ENCODE data around the gene TMEM88. TPM values are rescaled to one million over a fixed set of nuclear protein-coding genes. Genes with fewer than 3 reads are reported as not detected.

Gene TMEM88
- total and polyA plus RNA-seq, 11 donors, result 16.7 to 130 (median 27.8) TPM

DNA sequence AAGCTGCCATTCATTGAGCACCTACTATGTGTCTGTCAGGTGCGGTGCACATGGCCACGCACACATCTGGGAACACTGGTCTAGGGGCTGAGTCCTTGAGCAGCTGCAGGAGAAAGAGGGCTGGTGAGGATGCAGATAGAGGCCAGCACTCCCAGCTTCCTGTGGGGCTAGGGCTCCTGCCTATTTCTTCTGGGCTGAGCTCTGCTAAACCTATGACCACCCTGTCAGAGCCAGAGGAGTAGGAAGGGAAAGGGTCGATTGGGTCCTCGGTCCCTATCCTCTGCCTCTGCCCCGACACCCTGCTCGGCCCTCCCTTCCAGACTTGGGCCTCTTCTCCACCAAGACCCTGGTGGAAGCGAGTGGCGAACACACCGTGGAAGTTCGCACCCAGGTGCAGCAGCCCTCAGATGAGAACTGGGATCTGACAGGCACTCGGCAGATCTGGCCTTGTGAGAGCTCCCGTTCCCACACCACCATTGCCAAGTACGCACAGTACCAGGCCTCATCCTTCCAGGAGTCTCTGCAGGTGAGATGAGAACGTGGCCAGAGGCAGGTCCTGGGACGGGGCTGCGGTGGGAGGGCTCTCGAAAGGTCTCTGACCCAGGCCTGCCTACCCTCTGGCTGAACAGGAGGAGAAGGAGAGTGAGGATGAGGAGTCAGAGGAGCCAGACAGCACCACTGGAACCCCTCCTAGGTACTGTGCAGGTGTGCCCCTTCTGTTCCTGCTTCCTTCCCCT lies 4.0 kb upstream of the TMEM88 start:
- H3K27ac ChIP-seq, result peak overlapping the region in 2 of 12 donors; percentile 30 to 42

DNA sequence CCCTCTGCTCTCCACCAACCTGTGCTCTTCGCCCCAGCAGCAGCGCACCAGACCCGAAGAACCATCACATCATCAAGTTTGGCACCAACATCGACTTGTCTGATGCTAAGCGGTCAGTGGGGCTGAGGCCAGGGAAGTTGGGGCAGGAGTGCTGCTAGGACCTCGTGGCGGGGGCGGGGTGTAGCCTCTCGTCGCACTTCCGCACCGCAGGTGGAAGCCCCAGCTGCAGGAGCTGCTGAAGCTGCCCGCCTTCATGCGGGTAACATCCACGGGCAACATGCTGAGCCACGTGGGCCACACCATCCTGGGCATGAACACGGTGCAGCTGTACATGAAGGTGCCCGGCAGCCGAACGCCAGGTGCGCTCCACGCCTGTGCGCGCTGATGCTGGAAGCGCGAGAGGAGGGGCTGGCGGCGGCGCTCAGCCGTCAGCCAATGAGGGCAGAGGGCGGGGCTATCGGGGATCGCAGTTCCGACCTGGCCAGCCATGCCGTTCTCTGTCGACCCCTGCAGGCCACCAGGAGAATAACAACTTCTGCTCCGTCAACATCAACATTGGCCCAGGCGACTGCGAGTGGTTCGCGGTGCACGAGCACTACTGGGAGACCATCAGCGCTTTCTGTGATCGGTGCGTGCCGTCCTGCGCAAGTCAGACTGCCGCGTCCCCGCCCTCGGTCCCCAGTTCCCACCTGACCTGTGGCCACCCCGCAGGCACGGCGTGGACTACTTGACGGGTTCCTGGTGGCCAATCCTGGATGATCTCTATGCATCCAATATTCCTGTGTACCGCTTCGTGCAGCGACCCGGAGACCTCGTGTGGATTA lies 3.2 kb upstream of the TMEM88 start:
- peak overlapping the region in 8 of 12 donors; percentile 18 to 91 (median 37) for H3K27ac ChIP-seq
- H3K9me3 ChIP-seq, result no peaks in the 10 kb centered on the region
- DNase-seq (peak; percentile 92 to 95 (median 93)), ATAC-seq (peak; percentile 57 to 78 (median 72))
- intact Hi-C loops (cut with DNase I), result loop anchor here (1.0 to 10.0 kb wide), 9 partner anchors 17 to 303 kb away; partner anchors contain the start of genes KDM6B (in 4 of the 10) and PER1 (in 1 of the 10)
- peak in 1 of 2 donors; percentile 21 for TF ChIP-seq POLR2A (IDR thresholded peaks at IDR 0.05)
- TF ChIP-seq, protein P1, sequence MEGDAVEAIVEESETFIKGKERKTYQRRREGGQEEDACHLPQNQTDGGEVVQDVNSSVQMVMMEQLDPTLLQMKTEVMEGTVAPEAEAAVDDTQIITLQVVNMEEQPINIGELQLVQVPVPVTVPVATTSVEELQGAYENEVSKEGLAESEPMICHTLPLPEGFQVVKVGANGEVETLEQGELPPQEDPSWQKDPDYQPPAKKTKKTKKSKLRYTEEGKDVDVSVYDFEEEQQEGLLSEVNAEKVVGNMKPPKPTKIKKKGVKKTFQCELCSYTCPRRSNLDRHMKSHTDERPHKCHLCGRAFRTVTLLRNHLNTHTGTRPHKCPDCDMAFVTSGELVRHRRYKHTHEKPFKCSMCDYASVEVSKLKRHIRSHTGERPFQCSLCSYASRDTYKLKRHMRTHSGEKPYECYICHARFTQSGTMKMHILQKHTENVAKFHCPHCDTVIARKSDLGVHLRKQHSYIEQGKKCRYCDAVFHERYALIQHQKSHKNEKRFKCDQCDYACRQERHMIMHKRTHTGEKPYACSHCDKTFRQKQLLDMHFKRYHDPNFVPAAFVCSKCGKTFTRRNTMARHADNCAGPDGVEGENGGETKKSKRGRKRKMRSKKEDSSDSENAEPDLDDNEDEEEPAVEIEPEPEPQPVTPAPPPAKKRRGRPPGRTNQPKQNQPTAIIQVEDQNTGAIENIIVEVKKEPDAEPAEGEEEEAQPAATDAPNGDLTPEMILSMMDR (IDR thresholded peaks at IDR 0.05), result peak; percentile 97 to 99 (median 99)
- H3K4me1 ChIP-seq, result peaks cover 0 to 40% (median 24%) of the 10 kb centered on the region in 12 donors
- peak overlapping the region in 4 of 12 donors; percentile 16 to 42 (median 22) for H3K4me3 ChIP-seq
- H3K36me3 ChIP-seq, result peaks cover 3 to 73% (median 65%) of the 10 kb centered on the region in 9 donors
- no peaks in the 10 kb centered on the region for H3K27me3 ChIP-seq
- 20 to 31% (median 22%) methylated on average over 24 to 60 of the region's 60 CpGs for WGBS, 4 donors

More for the DNA sequence above, 4.0 kb upstream of the TMEM88 start:
- no peak for DNase-seq
- Histone ChIP-seq H3K4me3 (no peak overlapping the region), H3K27me3 (no peaks in the 10 kb centered on the region), H3K4me1 (peaks cover under 1 to 36% (median 19%) of the 10 kb centered on the region in 12 donors), H3K9me3 (no peaks in the 10 kb centered on the region), H3K36me3 (peaks cover 3 to 80% (median 72%) of the 10 kb centered on the region in 9 donors)
- 85 to 91% (median 88%) methylated on average over 16 to 17 of the region's 17 CpGs for WGBS, 4 donors
- TF ChIP-seq POLR2A (IDR thresholded peaks at IDR 0.05), result no peak
- no peak for ATAC-seq
- intact Hi-C loops (cut with DNase I), result loop anchor here (1.0 to 10.0 kb wide), 7 partner anchors 16 to 304 kb away; partner anchors contain the start of genes KDM6B (in 3 of the 10) and PER1 (in 1 of the 10)

DNA sequence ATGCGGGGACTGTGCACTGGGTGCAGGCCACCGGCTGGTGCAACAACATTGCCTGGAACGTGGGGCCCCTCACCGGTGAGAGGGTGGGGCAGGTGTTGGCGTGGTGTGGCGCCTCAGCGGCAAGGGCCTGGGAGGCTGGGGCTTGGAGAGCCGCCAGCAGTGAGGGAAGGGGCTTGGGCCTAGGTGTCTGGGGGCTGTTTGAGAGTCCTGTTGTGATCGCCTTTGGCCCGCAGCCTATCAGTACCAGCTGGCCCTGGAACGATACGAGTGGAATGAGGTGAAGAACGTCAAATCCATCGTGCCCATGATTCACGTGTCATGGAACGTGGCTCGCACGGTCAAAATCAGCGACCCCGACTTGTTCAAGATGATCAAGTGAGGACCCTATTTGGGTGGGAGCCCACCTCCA lies 2.6 kb upstream of the TMEM88 start:
- Histone ChIP-seq H3K9me3 (no peaks in the 10 kb centered on the region), H3K27ac (peak overlapping the region in 8 of 12 donors; percentile 17 to 91 (median 37)), H3K4me3 (peak overlapping the region in 2 of 12 donors; percentile 16 to 19), H3K4me1 (peaks cover 0 to 43% (median 26%) of the 10 kb centered on the region in 12 donors), H3K27me3 (no peaks in the 10 kb centered on the region), H3K36me3 (peaks cover 3 to 67% (median 59%) of the 10 kb centered on the region in 9 donors)
- peak in 1 of 5 donors; percentile 31 for DNase-seq
- intact Hi-C loops (cut with DNase I), result loop anchor here (1.0 to 10.0 kb wide), 6 partner anchors 18 to 303 kb away; partner anchors contain the start of genes KDM6B (in 1 of the 10) and PER1 (in 1 of the 10)
- WGBS, 4 donors, result 51 to 64% (median 57%) methylated on average over 10 to 20 of the region's 20 CpGs
- ATAC-seq, result no peak
- no peak for TF ChIP-seq POLR2A (IDR thresholded peaks at IDR 0.05)
- TF ChIP-seq, protein P1 (IDR thresholded peaks at IDR 0.05), result no peak

DNA sequence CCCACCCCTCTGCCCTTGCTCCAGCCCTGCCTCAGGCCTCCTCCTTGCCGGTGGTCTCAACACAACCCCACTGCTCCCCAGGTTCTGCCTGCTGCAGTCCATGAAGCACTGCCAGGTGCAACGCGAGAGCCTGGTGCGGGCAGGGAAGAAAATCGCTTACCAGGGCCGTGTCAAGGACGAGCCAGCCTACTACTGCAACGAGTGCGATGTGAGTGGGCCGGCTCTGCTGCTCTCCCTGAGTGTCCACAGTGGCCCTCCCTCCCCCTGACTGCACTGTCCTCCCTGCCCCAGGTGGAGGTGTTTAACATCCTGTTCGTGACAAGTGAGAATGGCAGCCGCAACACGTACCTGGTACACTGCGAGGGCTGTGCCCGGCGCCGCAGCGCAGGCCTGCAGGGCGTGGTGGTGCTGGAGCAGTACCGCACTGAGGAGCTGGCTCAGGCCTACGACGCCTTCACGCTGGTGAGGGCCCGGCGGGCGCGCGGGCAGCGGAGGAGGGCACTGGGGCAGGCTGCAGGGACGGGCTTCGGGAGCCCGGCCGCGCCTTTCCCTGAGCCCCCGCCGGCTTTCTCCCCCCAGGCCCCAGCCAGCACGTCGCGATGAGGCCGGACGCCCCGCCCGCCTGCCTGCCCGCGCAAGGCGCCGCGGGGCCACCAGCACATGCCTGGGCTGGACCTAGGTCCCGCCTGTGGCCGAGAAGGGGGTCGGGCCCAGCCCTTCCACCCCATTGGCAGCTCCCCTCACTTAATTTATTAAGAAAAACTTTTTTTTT lies 1.8 kb upstream of the TMEM88 start:
- DNase-seq (peak in 1 of 5 donors; percentile 40), ATAC-seq (no peak)
- no peaks in the 10 kb centered on the region for H3K27me3 ChIP-seq
- H3K4me1 ChIP-seq, result peaks cover 0 to 43% (median 27%) of the 10 kb centered on the region in 12 donors
- peak overlapping the region in 8 of 12 donors; percentile 18 to 85 (median 68) for H3K4me3 ChIP-seq
- intact Hi-C loops (cut with DNase I), result loop anchor here (1.0 to 10.0 kb wide), 6 partner anchors 19 to 302 kb away; partner anchors contain the start of genes KDM6B (in 1 of the 10) and PER1 (in 1 of the 10)
- no peaks in the 10 kb centered on the region for H3K9me3 ChIP-seq
- WGBS, 4 donors, result 66 to 77% (median 69%) methylated on average over 44 to 51 of the region's 51 CpGs
- H3K36me3 ChIP-seq, result peaks cover 3 to 61% (median 55%) of the 10 kb centered on the region in 9 donors
- peak overlapping the region in 11 of 12 donors; percentile 68 to 95 (median 91) for H3K27ac ChIP-seq
- no peak for TF ChIP-seq POLR2A (IDR thresholded peaks at IDR 0.05)
- TF ChIP-seq, protein P1 (IDR thresholded peaks at IDR 0.05), result no peak

Data from heart left ventricle (tissue), 16 donors.